Thoracic aorta (tissue), 2 donors: Measurements from ENCODE around the gene GFOD2. TPM values are rescaled to one million over a fixed set of nuclear protein-coding genes. Genes with fewer than 3 reads are reported as not detected.

Experiments used
- ATAC-seq: fragments of 150-250 bp; one replicate; pipeline ENCODE4 v1.8.0; 2017; ENCODE audit warnings: low read depth; ENCODE audit not compliant: insufficient number of reproducible peaks, low FRiP score
- DNase-seq: peaks from one replicate; pipeline ENCODE4 v3.0.0-alpha.2; 2020; ENCODE audit warnings: low spot score
- H3K27ac ChIP-seq, 2 donors: fragments of 200-600 bp; sonication (generic); 1 replicate in 1 of 2; 2 replicates in 1 of 2; pipeline ENCODE4 v1.5.1; 2016; ENCODE audit warnings: mild to moderate bottlenecking in 2 of 2, moderate library complexity in 2 of 2
- H3K27me3 ChIP-seq: fragments of 200-600 bp; sonication (generic); replicated peaks from 2 replicates; pipeline ENCODE4 v1.6.0; 2016; ENCODE audit warnings: mild to moderate bottlenecking; ENCODE audit not compliant: insufficient read depth
- H3K36me3 ChIP-seq: fragments of 200-600 bp; sonication (generic); one replicate; pipeline ENCODE4 v1.5.1; 2016
- H3K4me1 ChIP-seq, 2 donors: fragments of 200-600 bp; sonication (generic); 1 replicate in 1 of 2; 2 replicates in 1 of 2; pipeline versions ENCODE4 v1.5.1 to v1.6.0; 2016; ENCODE audit warnings: low read depth in 2 of 2, mild to moderate bottlenecking in 1 of 2; ENCODE audit not compliant: control insufficient read depth in 1 of 2
- H3K4me3 ChIP-seq: fragments of 200-600 bp; sonication (generic); 2 replicates; pipeline ENCODE4 v1.5.1; 2016; ENCODE audit warnings: mild to moderate bottlenecking
- H3K9me3 ChIP-seq: fragments of 200-600 bp; sonication (generic); 2 replicates; pipeline ENCODE4 v1.5.1; 2016
- CTCF ChIP-seq: fragments of 200-600 bp; sonication (generic); IDR thresholded peaks from one replicate; pipeline ENCODE4 v1.5.1; 2019; ENCODE audit warnings: antibody characterized with exemption
- total RNA-seq, 2 donors: library from RNA; depleted of rRNA; stranded (reverse); fragments of >200 nt; gene quantifications; one replicate each; pipeline versions ENCODE4 v1.1.0 to v1.2.3, GENCODE V29; 2016

Gene GFOD2
- total RNA-seq, 2 donors from 2014 or later: 13.3 to 19.2 TPM

- H3K9me3 ChIP-seq: no peaks in the 10 kb centered on the region
- no peaks in the 10 kb centered on the region for H3K27me3 ChIP-seq
- no peak for DNase-seq
- no peak overlapping the region for H3K4me3 ChIP-seq
- TF ChIP-seq CTCF: no peak
- no peaks in the 10 kb centered on the region for H3K4me1 ChIP-seq
- H3K36me3 ChIP-seq: peaks cover 18% of the 10 kb centered on the region
- no peak overlapping the region for H3K27ac ChIP-seq
- ATAC-seq: no peak
These were observed 27.7 kb upstream of the GFOD2 start for GRCh38 chr16:67746846-67747245.

GRCh38 chr16:67741118-67741517 is 22.0 kb upstream of the GFOD2 start:
- Histone ChIP-seq H3K9me3 (no peaks in the 10 kb centered on the region), H3K27ac (no peak overlapping the region), H3K4me3 (no peak overlapping the region), H3K4me1 (no peaks in the 10 kb centered on the region), H3K27me3 (no peaks in the 10 kb centered on the region), H3K36me3 (peaks cover 27% of the 10 kb centered on the region)
- ATAC-seq (no peak), DNase-seq (no peak)
- no peak for TF ChIP-seq CTCF

- Histone ChIP-seq H3K36me3 (peaks cover 27% of the 10 kb centered on the region), H3K9me3 (no peaks in the 10 kb centered on the region), H3K27me3 (no peaks in the 10 kb centered on the region), H3K4me1 (no peaks in the 10 kb centered on the region), H3K4me3 (no peak overlapping the region), H3K27ac (no peak overlapping the region)
- DNase-seq: no peak
- TF ChIP-seq CTCF: no peak
- ATAC-seq: no peak
These were observed 21.3 kb upstream of the GFOD2 start for GRCh38 chr16:67740391-67740790.

GRCh38 chr16:67736858-67737257 is 17.7 kb upstream of the GFOD2 start:
- ATAC-seq (no peak), DNase-seq (no peak)
- TF ChIP-seq CTCF: no peak
- H3K9me3 ChIP-seq: no peaks in the 10 kb centered on the region
- peaks cover 9% of the 10 kb centered on the region for H3K36me3 ChIP-seq
- H3K27ac ChIP-seq: no peak overlapping the region
- no peak overlapping the region for H3K4me3 ChIP-seq
- H3K27me3 ChIP-seq: no peaks in the 10 kb centered on the region
- no peaks in the 10 kb centered on the region for H3K4me1 ChIP-seq

- ATAC-seq: no peak
- Histone ChIP-seq H3K27me3 (no peaks in the 10 kb centered on the region), H3K27ac (no peak overlapping the region), H3K9me3 (no peaks in the 10 kb centered on the region), H3K36me3 (peaks cover 14% of the 10 kb centered on the region), H3K4me1 (no peaks in the 10 kb centered on the region), H3K4me3 (no peak overlapping the region)
- DNase-seq: no peak
- no peak for TF ChIP-seq CTCF
These were observed 15.7 kb upstream of the GFOD2 start for GRCh38 chr16:67734731-67735201.
